GM10248 (cell line): ENCODE data around the gene RPL26.

Experiments used
- CTCF ChIA-PET: fragments of 300-600 bp; sonication (Branson Sonifier 250); formaldehyde crosslinking; extraction: SDS; loops from one replicate; lab custom pipeline; 2021; ENCODE audit warnings: antibody characterized with exemption; lab: Yijun Ruan, JAX
- POLR2A ChIA-PET: fragments of 350-650 bp; sonication (Branson Sonifier 250); formaldehyde crosslinking; extraction: SDS; loops from one replicate; lab custom pipeline; 2020; ENCODE audit warnings: antibody characterized with exemption; lab: Yijun Ruan, JAX
- DNase-seq: peaks from one replicate; pipeline ENCODE4 v3.0.0; 2012; ENCODE audit errors: extremely low spot score
- TF ChIP-seq, protein P1 (sequence below): IDR thresholded peaks from 2 replicates; pipeline ENCODE4 v1.5.1; 2012; ENCODE audit warnings: mild to moderate bottlenecking, low read depth; ENCODE audit errors: extremely low read depth, missing control alignments, control extremely low read depth

Gene RPL26

DNA sequence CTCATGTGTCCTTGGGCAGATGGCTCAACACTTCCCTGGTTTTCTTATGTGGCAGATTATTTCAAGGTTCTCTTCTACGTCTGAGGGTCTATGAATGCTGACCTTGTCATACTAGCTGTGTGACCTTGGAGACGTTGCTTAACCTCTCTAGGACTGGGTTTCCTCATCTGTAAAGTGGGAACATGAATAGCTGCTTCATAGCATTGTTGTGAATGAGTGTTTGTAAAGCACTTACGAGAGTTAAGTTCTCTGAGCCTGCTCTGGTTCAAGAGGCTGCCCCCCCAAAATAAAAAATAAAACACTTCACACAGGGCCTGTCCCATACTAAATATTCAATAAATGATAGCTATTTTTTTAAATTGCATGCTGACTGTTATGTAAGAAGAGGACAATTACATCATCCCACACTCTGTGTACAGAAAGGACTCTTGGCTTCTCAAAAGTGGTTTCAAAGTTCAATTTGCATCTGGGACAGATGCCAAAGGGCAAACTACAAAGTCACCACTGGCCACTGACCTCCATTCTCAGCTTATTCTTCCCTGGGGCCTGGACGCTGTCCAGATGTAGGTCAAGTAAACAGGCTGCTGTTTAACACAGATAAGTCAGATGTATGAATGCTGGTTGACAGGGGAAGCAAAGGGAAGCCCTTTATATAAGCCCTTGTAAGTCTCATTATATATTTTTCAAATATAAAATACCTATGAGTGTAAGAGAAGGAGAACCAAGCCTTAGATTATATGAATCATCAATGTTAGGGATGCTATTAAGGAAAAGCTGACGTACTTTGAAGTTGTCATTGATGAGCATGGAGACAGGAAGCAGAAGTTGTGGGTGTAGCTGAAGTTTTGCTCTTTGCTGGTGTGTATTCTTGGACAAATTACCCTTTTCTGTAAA, 37.3 kb upstream of the RPL26 start:
- POLR2A ChIA-PET = no interaction called here
- CTCF ChIA-PET = interaction anchor here (1.2 to 3.3 kb wide), 4 partner anchors 10 to 326 kb away, joined by 3 to 26 read pairs (median 7); partner anchors contain the start of gene RPL26
- no peak for DNase-seq
- TF ChIP-seq, protein P1, sequence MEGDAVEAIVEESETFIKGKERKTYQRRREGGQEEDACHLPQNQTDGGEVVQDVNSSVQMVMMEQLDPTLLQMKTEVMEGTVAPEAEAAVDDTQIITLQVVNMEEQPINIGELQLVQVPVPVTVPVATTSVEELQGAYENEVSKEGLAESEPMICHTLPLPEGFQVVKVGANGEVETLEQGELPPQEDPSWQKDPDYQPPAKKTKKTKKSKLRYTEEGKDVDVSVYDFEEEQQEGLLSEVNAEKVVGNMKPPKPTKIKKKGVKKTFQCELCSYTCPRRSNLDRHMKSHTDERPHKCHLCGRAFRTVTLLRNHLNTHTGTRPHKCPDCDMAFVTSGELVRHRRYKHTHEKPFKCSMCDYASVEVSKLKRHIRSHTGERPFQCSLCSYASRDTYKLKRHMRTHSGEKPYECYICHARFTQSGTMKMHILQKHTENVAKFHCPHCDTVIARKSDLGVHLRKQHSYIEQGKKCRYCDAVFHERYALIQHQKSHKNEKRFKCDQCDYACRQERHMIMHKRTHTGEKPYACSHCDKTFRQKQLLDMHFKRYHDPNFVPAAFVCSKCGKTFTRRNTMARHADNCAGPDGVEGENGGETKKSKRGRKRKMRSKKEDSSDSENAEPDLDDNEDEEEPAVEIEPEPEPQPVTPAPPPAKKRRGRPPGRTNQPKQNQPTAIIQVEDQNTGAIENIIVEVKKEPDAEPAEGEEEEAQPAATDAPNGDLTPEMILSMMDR = no peak

- POLR2A ChIA-PET = no interaction called here
- TF ChIP-seq, protein P1 = no peak
- CTCF ChIA-PET = interaction anchor here (1.2 to 3.3 kb wide), 3 partner anchors 9 to 327 kb away, joined by 5 to 26 read pairs (median 9); partner anchors contain the start of gene RPL26
- no peak for DNase-seq
These were observed 36.3 kb upstream of the RPL26 start for GRCh38 chr17:8419305-8419704.

- ChIA-PET CTCF (interaction anchor here (1.3 to 3.3 kb wide), 2 partner anchors 35 to 327 kb away, joined by 3 to 9 read pairs; no protein-coding TSS in a partner anchor), POLR2A (no interaction called here)
- TF ChIP-seq, protein P1 = no peak
- DNase-seq = no peak
These were observed 35.5 kb upstream of the RPL26 start for GRCh38 chr17:8418471-8418870.

DNA sequence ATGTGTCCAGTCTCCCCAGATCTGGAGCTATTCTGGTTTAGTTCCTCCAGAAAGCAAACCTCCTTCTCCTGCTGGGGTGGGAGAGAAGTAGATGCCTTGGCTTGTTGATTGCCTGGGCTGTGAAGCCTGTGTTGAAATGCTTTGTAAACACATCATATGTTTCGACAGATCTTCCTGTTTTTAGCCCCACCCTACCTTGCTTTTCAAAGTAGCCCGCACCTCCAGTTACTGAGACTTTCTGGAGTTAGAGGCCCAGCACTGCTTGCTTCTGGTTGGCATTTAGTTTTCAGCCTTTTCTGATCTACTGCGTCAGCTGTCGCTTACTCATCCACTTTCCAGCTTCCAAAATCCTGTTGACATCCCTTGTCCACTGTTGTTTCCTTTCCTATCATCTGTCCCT, 34.8 kb upstream of the RPL26 start:
- CTCF ChIA-PET = interaction anchor here (1.0 to 3.3 kb wide), 3 partner anchors 8 to 328 kb away, joined by 3 to 9 read pairs (median 3); no protein-coding TSS in a partner anchor
- POLR2A ChIA-PET = no interaction called here

GRCh38 chr17:8413938-8414337, 30.9 kb upstream of the RPL26 start:
- POLR2A ChIA-PET = no interaction called here
- CTCF ChIA-PET = no interaction called here
- no peak for DNase-seq
- TF ChIP-seq, protein P1 = no peak

More for the DNA sequence above, 34.8 kb upstream of the RPL26 start:
- TF ChIP-seq, protein P1 = no peak
- DNase-seq = no peak

DNA sequence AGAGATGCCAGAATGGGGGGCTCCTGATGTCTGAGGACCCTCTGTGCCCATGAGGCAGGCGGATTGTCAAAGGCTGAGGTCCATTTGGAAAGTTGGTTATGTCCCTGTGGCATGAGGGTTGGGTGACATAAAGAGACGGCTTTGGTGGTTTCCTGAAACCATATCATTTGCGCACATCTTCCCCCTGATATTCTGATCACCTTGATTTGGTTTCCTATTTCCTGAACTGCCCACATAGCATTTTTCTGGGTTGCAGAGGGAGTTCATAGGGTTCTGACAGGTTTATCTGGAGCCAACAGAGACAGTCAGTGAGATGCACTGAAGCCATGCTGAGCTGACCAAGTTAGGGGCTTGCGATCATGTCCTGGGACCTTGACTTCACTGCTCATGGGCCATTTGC, 30.3 kb upstream of the RPL26 start:
- CTCF ChIA-PET = no interaction called here
- POLR2A ChIA-PET = no interaction called here
- DNase-seq = no peak
- TF ChIP-seq, protein P1 = no peak
